Neural crest cell (in vitro differentiated cells): ENCODE results near the gene PIGQ. TPM values are rescaled to one million over a fixed set of nuclear protein-coding genes. Genes with fewer than 3 reads are reported as not detected.

Experiments
- DNase-seq: peaks from one replicate; pipeline ENCODE4 v3.0.0; 2021; ENCODE audit warnings: low read depth, mixed read lengths, low spot score
- H3K27ac Mint-ChIP-seq: one replicate; pipeline ENCODE4 v1.8.0; 2021; ENCODE audit warnings: mild to moderate bottlenecking, mixed read lengths; ENCODE audit not compliant: unreplicated experiment
- H3K27me3 Mint-ChIP-seq: 2 replicates; pipeline ENCODE4 v1.8.0; 2021; ENCODE audit warnings: low read depth, mild to moderate bottlenecking, mixed read lengths
- H3K36me3 Mint-ChIP-seq: 2 replicates; pipeline ENCODE4 v1.8.0; 2021; ENCODE audit warnings: low read depth, mild to moderate bottlenecking, mixed read lengths
- H3K4me1 Mint-ChIP-seq: 2 replicates; pipeline ENCODE4 v1.8.0; 2021; ENCODE audit warnings: mixed read lengths
- H3K4me3 Mint-ChIP-seq: one replicate; pipeline ENCODE4 v1.8.0; 2021; ENCODE audit warnings: mild to moderate bottlenecking, mixed read lengths
- H3K9me3 Mint-ChIP-seq: 2 replicates; pipeline ENCODE4 v1.8.0; 2021; ENCODE audit warnings: mixed read lengths
- total RNA-seq: library from RNA; stranded (reverse); gene quantifications from 2 replicates; pipeline ENCODE4 v1.2.1, GENCODE V29; 2021
- TF ChIP-seq, protein P1 (sequence below): fragments of 200-600 bp; sonication (generic); conservative IDR thresholded peaks from 2 replicates; pipeline ENCODE4 v1.5.0; 2021; ENCODE audit warnings: antibody characterized with exemption, mild to moderate bottlenecking

Gene PIGQ
- total RNA-seq, 1 donor from 2014 or later = 91.7 TPM

DNA sequence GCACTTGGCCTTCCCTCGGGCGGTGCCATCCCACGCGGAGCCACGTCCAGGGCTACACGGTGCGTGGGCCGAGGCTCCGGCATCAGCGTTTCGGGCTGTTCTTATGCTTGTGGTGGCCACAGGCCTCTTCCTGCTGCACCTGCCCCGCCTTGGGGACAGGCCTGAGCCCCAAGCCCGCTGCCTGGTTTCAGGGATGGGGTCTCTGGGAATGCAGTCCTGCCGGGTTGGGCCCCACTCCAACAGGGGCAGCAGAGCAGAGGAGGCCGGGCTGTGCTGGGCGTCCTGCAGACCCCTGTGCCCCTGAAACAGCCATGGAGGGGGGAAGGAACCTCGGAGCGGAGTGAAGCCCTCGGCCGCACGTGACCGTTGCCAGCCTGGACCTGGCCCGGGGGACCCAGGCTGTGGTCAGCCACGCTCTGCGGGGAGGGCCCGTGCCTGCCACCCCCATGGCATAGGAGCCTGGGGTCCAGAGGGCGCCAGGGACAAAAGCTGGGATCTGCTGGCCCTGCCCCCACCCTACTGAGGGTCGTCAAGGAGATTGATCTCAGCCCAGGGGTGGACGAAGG lies 60.6 kb downstream of the PIGQ start:
- Mint-ChIP-seq H3K4me3 (peak overlapping the region; percentile 84), H3K27me3 (peaks cover 2% of the 10 kb centered on the region), H3K36me3 (peaks cover 3% of the 10 kb centered on the region), H3K27ac (no peak overlapping the region), H3K9me3 (no peaks in the 10 kb centered on the region), H3K4me1 (peaks cover 16% of the 10 kb centered on the region)
- DNase-seq = peak; percentile 53
- TF ChIP-seq, protein P1, sequence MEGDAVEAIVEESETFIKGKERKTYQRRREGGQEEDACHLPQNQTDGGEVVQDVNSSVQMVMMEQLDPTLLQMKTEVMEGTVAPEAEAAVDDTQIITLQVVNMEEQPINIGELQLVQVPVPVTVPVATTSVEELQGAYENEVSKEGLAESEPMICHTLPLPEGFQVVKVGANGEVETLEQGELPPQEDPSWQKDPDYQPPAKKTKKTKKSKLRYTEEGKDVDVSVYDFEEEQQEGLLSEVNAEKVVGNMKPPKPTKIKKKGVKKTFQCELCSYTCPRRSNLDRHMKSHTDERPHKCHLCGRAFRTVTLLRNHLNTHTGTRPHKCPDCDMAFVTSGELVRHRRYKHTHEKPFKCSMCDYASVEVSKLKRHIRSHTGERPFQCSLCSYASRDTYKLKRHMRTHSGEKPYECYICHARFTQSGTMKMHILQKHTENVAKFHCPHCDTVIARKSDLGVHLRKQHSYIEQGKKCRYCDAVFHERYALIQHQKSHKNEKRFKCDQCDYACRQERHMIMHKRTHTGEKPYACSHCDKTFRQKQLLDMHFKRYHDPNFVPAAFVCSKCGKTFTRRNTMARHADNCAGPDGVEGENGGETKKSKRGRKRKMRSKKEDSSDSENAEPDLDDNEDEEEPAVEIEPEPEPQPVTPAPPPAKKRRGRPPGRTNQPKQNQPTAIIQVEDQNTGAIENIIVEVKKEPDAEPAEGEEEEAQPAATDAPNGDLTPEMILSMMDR = no peak

DNA sequence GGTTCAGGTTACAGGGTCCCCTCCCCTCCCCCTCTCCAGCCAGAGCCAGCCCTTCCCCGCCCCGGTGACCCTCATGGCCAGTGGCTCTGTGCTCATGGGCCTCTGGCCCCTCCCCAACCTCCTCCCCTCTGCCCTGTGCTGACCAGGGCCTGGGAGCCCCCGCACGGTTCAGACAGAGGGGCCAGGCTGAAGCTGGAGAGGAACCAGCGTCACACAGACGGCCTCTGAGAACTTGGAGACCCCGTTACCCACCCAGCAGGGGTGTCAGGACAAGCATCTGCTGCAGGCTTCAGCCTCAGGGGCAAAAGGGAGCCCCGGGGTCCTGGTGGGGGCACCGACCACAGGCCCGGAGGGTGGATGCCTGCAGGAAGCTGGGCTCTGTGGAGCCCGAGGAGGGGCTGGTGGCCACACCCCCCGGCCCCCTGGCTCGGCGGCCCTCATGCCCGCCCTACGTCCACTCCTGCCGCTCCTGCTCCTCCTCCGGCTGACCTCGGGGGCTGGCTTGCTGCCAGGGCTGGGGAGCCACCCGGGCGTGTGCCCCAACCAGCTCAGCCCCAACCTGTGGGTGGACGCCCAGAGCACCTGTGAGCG lies 61.1 kb downstream of the PIGQ start, which contains the start of gene WFIKKN1:
Gene WFIKKN1 (plus strand): TSS at position 171 of the 591 bp plus-strand sequence. CDS start 269 bp downstream, at position 440.
- Mint-ChIP-seq H3K27ac (peak within 1 kb of the TSS; percentile 75), H3K9me3 (no peaks in the 10 kb centered on the region), H3K27me3 (peaks cover 2% of the 10 kb centered on the region), H3K4me1 (peaks cover 16% of the 10 kb centered on the region), H3K36me3 (peaks cover 3% of the 10 kb centered on the region), H3K4me3 (peak within 1 kb of the TSS; percentile 84)
- TF ChIP-seq, protein P1 = no peak
- DNase-seq = peak; percentile 77

DNA sequence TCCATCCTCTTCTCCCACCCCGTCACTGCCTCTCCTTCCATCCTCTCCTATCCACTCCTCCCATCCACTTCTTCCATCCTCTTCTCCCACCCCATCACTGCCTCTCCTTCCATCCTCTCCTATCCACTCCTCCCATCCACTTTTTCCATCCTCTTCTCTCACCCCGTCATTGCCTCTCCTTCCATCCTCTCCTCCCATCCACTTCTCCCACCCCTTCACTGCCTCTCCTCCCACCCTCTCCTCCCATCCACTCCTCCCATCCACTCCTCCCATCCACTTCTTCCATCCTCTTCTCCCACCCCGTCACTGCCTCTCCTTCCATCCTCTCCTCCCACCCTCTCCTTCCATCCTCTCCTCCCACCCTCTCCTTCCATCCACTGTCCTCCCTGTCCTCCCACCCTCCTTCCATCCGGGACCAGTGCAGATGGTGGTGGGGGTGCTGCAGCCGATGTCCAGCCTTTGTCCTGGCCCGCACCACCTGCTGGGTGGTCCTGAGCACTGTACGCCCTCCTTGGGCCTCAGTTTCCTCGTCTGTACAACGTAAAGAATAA lies 62.1 kb downstream of the PIGQ start:
- Mint-ChIP-seq H3K4me1 (peaks cover 21% of the 10 kb centered on the region), H3K27me3 (peaks cover 9% of the 10 kb centered on the region), H3K36me3 (peaks cover 7% of the 10 kb centered on the region), H3K9me3 (no peaks in the 10 kb centered on the region), H3K4me3 (peak overlapping the region; percentile 49), H3K27ac (no peak overlapping the region)
- TF ChIP-seq, protein P1 = no peak
- no peak for DNase-seq

DNA sequence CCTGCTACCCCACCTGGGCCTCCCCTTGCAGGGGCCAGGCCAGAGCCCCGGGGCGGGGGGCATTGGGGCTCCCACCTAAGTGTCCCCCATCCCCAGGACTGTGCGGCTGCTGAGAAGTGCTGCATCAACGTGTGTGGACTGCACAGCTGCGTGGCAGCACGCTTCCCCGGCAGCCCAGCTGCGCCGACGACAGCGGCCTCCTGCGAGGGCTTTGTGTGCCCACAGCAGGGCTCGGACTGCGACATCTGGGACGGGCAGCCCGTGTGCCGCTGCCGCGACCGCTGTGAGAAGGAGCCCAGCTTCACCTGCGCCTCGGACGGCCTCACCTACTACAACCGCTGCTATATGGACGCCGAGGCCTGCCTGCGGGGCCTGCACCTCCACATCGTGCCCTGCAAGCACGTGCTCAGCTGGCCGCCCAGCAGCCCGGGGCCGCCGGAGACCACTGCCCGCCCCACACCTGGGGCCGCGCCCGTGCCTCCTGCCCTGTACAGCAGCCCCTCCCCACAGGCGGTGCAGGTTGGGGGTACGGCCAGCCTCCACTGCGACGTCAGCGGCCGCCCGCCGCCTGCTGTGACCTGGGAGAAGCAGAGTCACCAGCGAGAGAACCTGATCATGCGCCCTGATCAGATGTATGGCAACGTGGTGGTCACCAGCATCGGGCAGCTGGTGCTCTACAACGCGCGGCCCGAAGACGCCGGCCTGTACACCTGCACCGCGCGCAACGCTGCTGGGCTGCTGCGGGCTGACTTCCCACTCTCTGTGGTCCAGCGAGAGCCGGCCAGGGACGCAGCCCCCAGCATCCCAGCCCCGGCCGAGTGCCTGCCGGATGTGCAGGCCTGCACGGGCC lies 62.9 kb downstream of the PIGQ start:
- Mint-ChIP-seq H3K4me1 (peaks cover 21% of the 10 kb centered on the region), H3K9me3 (no peaks in the 10 kb centered on the region)

More for the DNA sequence above, 62.9 kb downstream of the PIGQ start:
- H3K36me3 Mint-ChIP-seq = peaks cover 7% of the 10 kb centered on the region
- H3K4me3 Mint-ChIP-seq = no peak overlapping the region
- H3K27me3 Mint-ChIP-seq = peaks cover 9% of the 10 kb centered on the region
- DNase-seq = no peak
- no peak overlapping the region for H3K27ac Mint-ChIP-seq
- TF ChIP-seq, protein P1 = no peak
